Measurements from ENCODE around the gene NHLRC4.
"Not testable (repeated sequence)": the region's sequence is repeated elsewhere in the genome, so short reads cannot be mapped to it uniquely, and the experiment has no call there.

- TF ChIP-seq, protein P1, sequence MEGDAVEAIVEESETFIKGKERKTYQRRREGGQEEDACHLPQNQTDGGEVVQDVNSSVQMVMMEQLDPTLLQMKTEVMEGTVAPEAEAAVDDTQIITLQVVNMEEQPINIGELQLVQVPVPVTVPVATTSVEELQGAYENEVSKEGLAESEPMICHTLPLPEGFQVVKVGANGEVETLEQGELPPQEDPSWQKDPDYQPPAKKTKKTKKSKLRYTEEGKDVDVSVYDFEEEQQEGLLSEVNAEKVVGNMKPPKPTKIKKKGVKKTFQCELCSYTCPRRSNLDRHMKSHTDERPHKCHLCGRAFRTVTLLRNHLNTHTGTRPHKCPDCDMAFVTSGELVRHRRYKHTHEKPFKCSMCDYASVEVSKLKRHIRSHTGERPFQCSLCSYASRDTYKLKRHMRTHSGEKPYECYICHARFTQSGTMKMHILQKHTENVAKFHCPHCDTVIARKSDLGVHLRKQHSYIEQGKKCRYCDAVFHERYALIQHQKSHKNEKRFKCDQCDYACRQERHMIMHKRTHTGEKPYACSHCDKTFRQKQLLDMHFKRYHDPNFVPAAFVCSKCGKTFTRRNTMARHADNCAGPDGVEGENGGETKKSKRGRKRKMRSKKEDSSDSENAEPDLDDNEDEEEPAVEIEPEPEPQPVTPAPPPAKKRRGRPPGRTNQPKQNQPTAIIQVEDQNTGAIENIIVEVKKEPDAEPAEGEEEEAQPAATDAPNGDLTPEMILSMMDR (IDR thresholded peaks at IDR 0.05): not testable (repeated sequence)
- TF ChIP-seq POLR2A (IDR thresholded peaks at IDR 0.05): not testable (repeated sequence)
Observed at GRCh38 chr16:597655-598054, 30.9 kb downstream of the NHLRC4 start.

Data from body of pancreas (tissue), 4 donors.